ENCODE measurements around the gene IMPG1.

Gene IMPG1, protein sequence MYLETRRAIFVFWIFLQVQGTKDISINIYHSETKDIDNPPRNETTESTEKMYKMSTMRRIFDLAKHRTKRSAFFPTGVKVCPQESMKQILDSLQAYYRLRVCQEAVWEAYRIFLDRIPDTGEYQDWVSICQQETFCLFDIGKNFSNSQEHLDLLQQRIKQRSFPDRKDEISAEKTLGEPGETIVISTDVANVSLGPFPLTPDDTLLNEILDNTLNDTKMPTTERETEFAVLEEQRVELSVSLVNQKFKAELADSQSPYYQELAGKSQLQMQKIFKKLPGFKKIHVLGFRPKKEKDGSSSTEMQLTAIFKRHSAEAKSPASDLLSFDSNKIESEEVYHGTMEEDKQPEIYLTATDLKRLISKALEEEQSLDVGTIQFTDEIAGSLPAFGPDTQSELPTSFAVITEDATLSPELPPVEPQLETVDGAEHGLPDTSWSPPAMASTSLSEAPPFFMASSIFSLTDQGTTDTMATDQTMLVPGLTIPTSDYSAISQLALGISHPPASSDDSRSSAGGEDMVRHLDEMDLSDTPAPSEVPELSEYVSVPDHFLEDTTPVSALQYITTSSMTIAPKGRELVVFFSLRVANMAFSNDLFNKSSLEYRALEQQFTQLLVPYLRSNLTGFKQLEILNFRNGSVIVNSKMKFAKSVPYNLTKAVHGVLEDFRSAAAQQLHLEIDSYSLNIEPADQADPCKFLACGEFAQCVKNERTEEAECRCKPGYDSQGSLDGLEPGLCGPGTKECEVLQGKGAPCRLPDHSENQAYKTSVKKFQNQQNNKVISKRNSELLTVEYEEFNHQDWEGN

DNA sequence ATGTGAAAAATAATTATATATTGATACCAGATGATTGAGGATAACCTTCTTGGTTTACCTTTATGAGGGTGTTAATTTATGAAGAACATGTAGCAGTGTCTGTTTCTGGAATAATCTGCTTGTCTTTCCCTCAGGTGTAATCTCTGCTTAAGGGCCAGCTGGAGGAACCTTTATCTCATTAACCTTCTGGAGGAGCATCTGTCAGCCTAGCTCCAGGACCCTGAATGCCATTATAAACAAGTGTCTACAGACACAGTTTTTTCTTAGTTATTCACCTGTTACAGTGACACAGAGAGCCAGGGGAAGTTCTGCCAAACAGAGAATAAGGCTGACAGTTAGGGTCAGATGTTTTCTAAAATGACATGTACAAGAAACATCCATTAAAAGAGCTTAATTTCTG lies at the start of gene IMPG1:
Gene IMPG1 (minus strand): TSS at position 101 of the 400 bp plus-strand sequence. CDS start 174 bp downstream, outside the sequence.
- DNase-seq: no peak

DNA sequence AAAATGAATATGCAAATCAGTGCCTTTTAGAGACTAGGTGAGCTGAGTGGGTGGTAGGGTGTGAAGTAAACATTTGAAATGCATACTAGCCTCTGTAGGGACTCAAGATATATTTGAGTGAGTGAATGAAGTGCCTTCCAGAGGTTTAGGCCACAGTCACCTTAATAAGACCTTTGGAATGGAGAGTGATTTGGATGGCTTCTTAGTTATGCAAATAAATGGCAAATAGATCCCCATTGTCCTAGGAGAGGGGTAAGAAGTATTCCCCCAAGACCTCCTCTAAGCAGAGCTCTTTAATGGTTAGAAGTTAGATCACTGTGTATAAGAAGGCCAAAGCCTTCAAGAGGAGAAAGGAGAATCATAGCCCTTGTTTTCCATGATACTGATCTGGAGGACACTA lies 47.8 kb upstream of the IMPG1 start:
- DNase-seq: no peak

DNA sequence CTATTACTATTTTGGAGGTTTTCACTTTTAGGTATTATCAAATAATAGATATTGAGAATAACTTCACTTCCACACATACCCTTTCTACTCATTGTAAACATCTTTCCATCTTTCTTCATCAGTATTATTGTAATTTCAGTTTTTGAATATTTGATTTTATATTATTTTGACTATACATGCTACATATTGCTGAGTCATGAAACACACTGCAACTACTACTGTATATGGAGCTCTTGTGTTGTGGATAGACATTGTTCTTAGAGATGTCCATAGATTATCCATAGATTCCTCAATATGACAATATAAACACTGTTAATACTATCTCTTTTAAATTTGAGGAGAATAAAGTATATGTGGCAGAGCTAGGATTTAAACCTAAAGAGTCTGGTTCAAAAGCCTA lies 819 bp upstream of the IMPG1 start:
- DNase-seq: no peak

DNA sequence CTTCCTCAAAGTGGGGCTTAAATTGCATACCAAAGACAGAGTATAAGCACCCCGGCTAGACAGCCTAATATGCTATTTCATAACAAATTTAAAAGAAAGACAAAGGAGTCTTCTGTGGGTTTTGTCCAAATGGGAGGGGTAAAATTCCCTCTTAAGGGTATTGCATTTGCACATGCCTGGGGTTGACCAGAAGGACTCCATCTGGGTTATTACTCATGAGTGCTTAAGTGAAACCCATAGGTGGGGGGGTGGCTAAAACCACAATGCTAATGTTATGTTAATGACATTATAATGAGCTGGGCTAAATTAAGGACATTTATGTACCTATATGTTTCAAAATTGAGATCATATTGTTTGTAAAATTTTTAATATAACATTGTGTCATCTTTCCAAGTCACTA lies 15.0 kb downstream of the IMPG1 start:
- DNase-seq: no peak

DNA sequence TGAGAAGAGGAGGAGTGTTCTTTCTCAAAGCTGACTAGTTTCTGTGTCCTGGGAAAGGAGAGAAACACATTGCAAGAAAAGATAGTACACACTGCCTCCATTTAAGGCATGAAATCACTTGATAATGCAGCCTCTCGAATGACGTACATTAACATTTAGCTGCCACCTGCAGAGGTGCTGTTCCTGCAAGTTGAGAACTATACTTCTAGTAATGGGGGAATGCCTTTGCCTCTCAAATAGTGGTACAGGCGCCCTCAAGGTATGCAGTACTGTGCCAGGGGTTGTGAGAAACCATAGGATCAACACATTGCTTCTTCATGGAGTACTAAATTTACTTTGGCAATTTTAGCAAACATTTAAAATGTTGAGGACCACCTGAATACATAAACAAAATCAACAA lies 20.1 kb downstream of the IMPG1 start:
- DNase-seq: no peak

DNA sequence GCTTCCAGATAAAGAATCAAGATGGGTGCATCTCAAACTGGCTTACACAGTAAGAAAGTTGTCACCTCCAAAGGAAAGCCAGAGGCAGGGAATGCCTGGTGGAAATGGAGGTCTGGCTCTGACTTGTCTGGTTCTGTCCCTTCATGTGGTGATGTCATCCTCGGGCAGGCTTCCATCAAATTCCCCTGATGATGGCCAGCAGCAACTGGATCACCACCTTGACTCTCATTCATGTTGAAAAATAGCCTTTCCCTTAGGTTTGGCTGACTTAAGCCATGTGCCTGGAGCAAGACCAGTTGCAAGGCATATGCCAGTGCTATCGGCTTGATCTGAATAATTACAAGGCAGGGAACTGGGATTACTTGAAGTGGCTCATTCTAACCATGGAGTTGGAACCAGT lies 28.8 kb downstream of the IMPG1 start:
- no peak for DNase-seq

DNA sequence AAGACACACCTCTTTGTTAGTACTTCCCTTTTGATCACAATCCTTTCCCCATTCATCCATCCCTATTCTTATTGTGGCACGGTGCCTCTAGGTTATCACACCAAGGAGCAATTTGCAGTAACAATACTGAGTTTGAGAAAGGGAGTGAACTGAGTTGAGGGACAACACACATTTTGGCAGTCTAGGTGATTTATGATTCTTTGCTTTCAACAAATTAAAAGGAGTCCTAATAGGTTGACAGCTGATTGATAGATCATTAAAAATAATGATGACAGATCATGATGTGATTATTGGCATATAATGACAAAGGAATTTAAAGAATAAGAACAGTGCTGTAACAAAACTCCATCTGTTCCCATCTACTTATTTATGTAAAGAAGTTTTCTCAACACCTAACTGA lies 36.7 kb downstream of the IMPG1 start:
- no peak for DNase-seq

DNA sequence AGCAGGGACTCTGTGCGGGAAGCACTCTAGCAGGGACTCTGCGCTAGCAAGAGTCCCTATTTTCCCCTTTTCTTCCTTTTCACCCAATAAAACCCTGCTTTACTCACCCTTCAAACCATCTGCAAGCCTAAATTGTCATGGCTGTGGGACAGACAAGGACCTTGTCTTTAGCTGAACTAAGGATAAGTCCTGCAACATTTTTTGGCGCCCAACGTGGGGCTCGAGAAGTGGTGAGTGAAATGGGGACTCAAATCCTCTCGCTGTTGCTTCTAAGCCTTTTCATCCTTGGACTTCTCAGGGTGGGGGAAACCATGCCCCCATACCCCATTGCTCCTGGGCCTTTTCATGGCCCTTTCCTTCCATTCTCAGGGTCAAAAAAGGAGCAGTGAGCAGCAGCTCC lies 46.4 kb downstream of the IMPG1 start:
- DNase-seq: no peak

DNA sequence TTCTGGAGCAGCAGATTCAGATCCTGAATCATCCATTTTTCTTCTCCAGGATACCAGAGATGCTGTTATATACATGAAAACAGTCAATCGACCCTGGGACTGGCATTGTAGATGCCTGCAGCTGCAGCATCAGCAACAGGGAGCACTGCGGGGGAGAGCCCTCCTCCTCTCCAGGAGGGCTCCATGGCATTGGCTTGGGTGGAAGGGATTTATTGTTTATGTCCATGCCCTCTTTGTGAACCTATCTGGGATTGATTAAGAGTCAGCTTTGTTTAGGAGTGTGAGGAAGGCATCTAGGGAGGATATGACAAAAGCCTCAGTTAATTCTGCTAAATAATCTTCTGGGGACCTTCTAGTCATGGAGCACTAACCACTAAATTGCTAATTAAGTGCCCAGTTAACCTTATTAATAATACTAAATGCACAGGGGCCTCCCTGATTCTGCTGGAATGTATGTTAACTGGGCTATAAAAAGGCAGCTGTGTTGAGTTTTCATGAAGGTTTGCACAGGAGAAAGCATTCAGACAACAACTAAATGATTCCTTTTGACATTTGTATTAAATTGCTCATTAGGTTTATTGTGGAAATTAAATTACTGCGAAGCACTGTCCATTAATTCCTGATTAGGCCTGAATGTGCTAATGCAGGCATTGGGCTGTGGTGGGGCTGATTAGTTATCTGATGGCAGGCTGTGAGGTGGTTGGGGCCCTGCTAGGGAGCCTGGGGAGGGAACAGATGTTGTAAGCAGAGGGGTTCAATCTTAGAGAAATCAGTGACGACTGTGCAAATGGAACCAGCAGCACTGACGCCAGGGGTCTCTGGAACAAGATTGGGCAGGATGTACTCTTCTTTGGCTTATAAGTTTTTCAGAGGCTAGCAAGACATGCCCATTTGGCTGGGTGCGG lies 57.6 kb downstream of the IMPG1 start:
- no peak for DNase-seq

DNA sequence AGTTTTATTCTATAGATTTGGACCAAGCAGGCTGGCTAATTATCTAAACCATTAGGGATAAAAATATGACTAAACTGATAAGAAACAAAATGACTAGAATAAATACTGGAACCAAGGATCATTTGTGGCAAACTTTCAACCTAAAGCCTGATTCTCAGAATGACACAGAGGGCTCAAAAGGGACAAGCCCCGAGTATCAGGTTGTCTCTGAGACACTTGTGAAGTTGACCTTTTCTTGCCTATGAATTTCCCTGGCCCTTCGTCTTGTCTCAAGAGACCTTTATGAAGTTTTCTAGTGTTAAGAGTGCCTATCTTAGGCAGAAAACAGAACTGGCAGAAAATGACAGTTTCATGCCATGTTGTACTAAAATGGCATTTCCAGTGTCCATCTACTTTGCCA lies 68.3 kb downstream of the IMPG1 start:
- DNase-seq: no peak

DNA sequence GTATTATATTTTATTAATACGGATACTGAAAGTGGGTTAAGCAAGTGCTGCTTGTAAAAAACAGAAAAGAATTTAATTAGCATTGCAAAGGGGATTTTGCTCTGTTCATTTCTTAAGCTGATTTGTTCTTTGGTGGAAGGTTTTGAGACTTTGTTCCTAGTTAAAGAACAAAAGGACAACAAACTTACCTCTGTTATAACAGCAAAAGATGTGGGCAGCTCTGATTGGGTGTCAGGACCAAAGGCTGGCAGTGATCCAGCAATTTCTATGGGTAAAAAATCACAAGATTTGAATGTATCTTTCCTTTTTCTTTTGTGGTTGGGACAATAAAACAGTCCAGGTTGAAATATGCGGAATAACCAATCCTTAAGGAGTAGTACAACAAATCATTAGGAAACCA lies 68.8 kb downstream of the IMPG1 start:
- DNase-seq: no peak

DNA sequence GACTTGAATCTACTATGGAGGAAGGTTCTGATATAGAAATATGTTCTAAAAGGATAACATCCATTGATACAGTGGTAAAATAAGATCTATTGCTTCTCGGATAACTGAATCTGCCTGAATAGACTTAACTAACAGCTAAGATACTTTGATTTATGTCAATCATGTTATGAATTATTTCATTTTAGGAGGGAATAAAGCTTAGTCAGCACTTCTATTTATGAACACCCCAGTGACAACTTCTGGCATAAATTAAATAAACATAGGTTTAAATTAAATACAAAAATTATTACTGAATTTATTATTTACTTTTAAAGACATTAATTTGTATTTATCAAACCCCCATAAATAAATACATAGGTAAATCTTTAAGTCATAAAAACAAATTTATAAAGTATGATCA lies 69.3 kb downstream of the IMPG1 start:
- no peak for DNase-seq

DNA sequence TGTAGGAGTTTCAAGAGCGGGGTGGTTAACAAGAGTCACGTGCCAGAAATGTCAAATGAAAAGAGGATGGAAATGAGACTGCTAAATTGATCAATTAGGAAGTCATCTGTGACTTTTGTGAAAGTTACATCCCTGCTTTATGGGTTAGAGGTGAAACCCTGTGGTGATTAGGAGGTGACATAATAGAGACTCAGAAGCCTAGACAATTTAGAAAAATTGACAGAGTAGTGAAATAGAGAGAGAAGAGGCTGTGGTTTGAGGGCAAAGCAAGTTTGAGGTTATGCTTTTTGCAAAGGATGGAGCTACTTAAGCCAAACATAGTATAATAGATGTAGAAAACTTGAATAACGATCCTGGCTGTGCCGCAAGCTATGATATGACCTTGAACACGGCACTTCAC lies 71.8 kb downstream of the IMPG1 start:
- DNase-seq: no peak

DNA sequence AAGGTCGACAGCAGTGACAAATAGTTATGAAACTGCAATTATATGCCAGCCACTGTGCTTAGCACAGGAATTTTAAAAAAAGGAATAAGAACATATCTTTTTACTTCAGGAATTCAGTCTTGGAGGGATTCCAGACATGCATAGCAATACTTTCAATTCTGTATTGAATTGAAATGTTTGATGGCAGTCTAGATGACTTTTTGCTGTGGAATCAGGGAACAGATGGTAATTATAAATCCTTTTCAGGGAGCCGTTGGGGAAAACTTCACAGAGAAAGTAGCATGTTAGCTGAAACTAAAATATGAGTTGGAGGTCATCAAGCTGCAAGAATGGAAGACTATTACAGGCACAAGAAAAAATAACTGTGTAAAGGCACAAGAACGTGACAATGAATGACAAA lies 74.8 kb downstream of the IMPG1 start:
- no peak for DNase-seq

DNA sequence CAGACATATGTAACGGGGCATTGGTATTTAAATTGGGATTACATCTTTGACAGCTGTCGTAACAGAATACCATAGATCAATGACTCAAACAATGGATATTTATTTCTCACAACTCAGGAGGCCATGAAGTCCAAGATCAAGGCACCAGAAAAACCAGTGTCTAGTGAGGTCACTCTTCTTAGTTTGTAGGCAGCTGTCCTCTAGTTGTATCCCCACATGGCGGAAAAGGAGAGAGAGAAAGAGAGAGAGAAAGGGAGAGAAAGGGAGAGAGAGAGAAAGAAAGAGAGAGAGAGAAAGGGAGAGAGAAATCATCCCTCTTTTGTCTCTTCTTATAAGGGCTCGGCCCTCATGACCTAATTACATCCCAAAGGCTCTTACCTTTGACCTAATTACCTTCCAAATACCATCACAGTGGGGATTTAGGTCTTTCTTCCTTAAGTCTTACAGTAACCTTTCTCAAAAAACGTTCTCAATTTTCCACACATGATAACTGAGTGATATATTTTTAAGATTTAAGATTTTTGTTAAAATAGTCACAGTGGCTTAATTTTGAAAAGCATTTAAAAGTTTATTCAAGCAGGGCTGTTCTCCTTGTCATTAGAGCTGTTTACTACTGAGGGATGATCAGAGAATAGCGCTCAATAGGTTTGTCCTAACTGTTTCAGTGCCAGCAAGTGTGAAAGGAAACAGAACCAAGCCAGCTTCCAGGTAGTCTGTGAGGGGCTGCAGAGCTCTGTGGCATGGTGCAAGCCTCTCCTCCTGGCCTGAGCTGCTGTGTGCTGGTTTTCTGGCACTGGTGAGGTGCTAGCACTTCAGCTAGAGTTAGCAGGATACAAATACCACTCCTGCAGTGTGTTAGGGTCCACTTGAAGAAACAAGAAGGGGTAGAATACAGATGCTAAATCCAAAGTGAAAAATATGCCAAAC lies 79.0 kb downstream of the IMPG1 start:
- no peak for DNase-seq

DNA sequence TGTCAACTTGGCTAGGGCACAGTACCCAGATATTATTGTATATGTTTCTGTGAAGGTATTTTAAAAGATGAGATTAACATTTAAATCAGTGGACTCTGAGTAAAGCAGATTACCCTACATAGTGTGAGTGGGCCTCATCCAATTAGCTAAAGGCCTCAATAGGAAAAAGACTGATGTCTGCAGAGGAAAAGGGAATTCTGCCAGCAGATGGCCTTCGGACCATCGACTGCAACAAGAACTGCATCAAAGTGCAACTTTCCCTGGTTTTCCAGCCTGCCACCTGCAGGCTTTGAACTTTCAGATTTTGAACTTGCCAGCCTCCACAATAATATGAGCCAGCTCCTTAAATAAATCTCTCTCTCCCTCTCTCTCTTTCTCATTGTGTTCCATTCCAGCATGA lies 80.5 kb downstream of the IMPG1 start:
- no peak for DNase-seq

DNA sequence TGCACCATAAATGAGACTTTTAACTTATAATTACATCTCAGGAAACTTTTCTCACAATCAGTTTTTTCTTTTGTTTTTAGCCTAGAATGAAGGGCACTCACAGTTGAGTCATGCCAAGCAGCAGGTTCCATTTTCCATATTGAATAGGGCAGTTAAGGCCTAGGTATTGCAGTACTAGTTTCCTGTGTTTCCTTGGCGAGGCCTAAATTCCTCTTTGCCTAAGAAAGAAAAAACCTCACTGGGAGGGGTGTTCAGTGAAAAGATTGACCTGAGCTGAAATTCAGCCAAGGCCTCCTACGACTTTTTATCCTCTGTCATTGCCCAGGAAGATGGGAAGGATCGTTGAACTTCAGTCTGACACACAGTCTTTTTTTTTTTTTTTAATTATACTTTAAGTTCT lies 85.5 kb downstream of the IMPG1 start:
- DNase-seq: no peak

DNA sequence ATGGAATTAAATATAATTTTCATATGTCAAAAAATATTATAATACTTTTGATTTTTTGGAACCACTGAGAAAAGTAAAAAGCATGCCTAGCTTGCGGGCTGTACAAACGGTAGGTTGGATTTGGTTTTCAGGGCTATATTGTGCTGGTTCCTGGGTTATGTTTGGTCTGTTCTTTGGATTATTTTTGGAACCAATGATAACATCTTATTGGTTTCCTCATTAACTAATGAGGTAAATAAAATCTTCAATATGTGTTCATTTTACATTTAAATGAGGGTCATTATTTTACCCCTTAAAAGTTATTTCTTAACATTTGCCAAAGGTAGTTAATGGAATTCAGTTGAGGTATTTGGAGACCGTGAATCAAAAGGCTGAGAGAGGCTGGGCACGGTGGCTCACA lies 96.6 kb downstream of the IMPG1 start:
- DNase-seq: no peak

DNA sequence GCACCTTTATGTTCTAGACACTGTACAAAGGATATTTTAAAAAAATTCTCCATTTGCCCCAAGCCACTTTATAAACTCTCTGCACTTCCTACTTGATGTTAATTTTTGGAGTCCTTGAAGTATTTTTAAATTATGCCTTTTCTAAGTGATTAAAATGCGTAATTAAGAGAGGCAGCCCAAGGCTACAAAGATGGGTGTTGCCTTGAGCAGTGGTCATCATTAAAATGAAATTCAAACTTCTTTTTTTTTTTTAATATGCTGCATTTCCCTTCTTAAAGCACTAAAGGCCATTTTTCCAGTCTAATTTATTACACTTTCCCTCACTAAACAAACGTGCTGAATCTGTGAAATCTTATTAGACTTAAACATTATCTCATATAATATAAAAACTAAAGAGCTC lies 102.4 kb downstream of the IMPG1 start:
- no peak for DNase-seq

DNA sequence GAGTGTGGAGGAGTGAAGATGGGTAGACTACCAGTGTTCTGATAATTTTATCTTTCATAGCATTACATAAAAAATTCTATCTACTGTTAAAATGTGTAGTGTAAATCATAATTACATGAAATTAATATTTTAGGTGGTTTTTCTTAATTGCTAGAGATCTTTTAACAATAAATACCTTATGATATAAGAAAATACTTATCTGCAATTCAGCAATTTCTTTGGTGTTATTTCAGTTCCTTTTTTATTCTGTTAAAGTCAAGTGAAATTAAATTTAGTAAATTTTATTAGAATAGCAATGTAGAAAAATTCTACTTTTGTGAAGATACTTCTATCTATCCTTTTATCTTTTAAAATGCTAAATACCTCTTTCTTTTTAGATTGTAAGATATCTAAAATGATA lies 104.3 kb downstream of the IMPG1 start:
- DNase-seq: no peak

DNA sequence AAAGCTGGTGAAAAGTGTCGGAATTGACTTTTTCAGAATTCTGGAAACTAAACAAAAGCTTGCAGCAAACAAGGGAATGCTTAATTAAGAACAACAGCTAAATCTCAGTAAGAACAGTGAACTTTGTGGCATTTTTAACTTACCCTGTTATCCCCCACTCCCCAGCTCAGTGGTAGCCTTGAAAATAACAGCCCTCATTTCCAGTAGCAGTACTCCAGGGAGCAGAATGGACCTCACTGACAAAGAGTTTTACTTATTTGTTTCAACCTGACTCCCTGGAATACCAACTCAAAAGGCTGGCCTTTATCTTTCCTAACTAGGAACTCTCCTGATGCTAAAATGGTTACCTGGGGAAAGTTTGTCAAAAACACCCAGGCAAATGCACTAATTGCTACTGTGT lies 108.9 kb downstream of the IMPG1 start:
- no peak for DNase-seq

DNA sequence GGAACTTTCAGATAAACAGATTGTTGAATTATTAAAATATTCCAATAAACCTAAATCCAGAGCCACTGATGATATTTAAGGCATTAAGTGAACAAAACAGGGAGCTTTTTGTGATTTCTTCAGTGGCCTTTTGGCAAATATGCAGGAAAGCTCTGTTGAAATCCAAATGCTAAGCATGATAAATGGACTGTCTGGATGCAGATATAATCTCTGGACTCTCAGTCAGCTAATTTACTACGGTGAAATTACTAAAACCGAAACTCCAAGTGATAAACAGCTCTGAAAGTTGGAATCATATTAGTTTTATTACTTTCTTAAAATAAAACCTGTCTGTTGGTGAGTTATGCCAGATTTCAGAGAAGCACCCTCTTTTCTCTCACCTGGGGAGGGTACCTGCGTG lies 120.3 kb downstream of the IMPG1 start:
- no peak for DNase-seq
